Measurements from ENCODE around the gene CLRN3. TPM values are rescaled to one million over a fixed set of nuclear protein-coding genes. Genes with fewer than 3 reads are reported as not detected.

Gene CLRN3
- not detected for total RNA-seq
- under 1 TPM; 0.10 to 0.12 TPM for polyA plus RNA-seq
- long read RNA-seq, donor 1 = 0 reads
- long read RNA-seq, donor 2 = 0 reads
- long read RNA-seq, donor 3, partial matches to known transcripts = 0 of 1 reads
- long read RNA-seq, donor 3, other reads (novel, unspliced or antisense) = 0 of 1 reads
- long read RNA-seq, donor 4 = 0 reads
- long read RNA-seq, donor 5 = 0 reads

GRCh38 chr10:127892743-127893142, at the start of gene CLRN3:
Gene CLRN3, minus strand, starts transcription at chr10:127892941. Its CDS starts 157 bp downstream, at chr10:127892784.
- no peak within 1 kb of the TSS for H3K9ac ChIP-seq (ENCODE audit: insufficient read depth in 1 of 2, low read length in 2 of 2)
- no peak within 1 kb of the TSS for H3K4me3 ChIP-seq
- no peaks in the 10 kb centered on the region for H3K9me3 ChIP-seq (ENCODE audit: control insufficient read depth in 4 of 4, insufficient read depth in 3 of 4, low read length in 3 of 4)
- no peaks in the 10 kb centered on the region for H3K36me3 ChIP-seq (ENCODE audit: control insufficient read depth in 4 of 4, insufficient read depth in 4 of 4, low read length in 4 of 4)
- TF ChIP-seq CTCF (IDR thresholded peaks at IDR 0.05; ENCODE audit: control extremely low read depth, extremely low read depth) = no peak
- no peak within 1 kb of the TSS for H3K27ac ChIP-seq (ENCODE audit: low read depth in 1 of 2, low read length in 1 of 2)
- H3K4me1 ChIP-seq (ENCODE audit: control insufficient read depth in 5 of 5, insufficient read depth in 5 of 5, low read length in 5 of 5) = peaks cover 0 to 1% (median 0%) of the 10 kb centered on the region in 5 donors
- DNase-seq = no peak
- H3K27me3 ChIP-seq (ENCODE audit: control insufficient read depth in 3 of 3, insufficient read depth in 3 of 3, low read length in 2 of 3) = peaks cover 0 to 2% (median 0%) of the 10 kb centered on the region in 3 donors
- ATAC-seq (ENCODE audit: insufficient read depth, low FRiP score) = no peak

GRCh38 chr10:127940866-127941640, 48.3 kb upstream of the CLRN3 start:
- DNase-seq = no peak
- TF ChIP-seq CTCF (IDR thresholded peaks at IDR 0.05; ENCODE audit: control extremely low read depth, extremely low read depth) = no peak
- Histone ChIP-seq H3K9ac (ENCODE audit: insufficient read depth in 1 of 2, low read length in 2 of 2) (no peak overlapping the region), H3K27ac (ENCODE audit: low read depth in 1 of 2, low read length in 1 of 2) (no peak overlapping the region), H3K9me3 (ENCODE audit: control insufficient read depth in 4 of 4, insufficient read depth in 3 of 4, low read length in 3 of 4) (no peaks in the 10 kb centered on the region), H3K4me1 (ENCODE audit: control insufficient read depth in 5 of 5, insufficient read depth in 5 of 5, low read length in 5 of 5) (peaks cover 0 to 18% (median 4%) of the 10 kb centered on the region in 5 donors), H3K36me3 (ENCODE audit: control insufficient read depth in 4 of 4, insufficient read depth in 4 of 4, low read length in 4 of 4) (no peaks in the 10 kb centered on the region), H3K27me3 (ENCODE audit: control insufficient read depth in 3 of 3, insufficient read depth in 3 of 3, low read length in 2 of 3) (no peaks in the 10 kb centered on the region), H3K4me3 (no peak overlapping the region)
- WGBS, 2 donors = 92 to 94% methylated on average over 6 of the region's 6 CpGs
- ATAC-seq (ENCODE audit: insufficient read depth, low FRiP score) = no peak

- no peaks in the 10 kb centered on the region for H3K9me3 ChIP-seq (ENCODE audit: control insufficient read depth in 4 of 4, insufficient read depth in 3 of 4, low read length in 3 of 4)
- WGBS, 2 donors = 89 to 93% methylated on average over 4 of the region's 4 CpGs
- DNase-seq (no peak), ATAC-seq (ENCODE audit: insufficient read depth, low FRiP score) (no peak)
- H3K4me3 ChIP-seq = no peak overlapping the region
- no peak overlapping the region for H3K9ac ChIP-seq (ENCODE audit: insufficient read depth in 1 of 2, low read length in 2 of 2)
- H3K27ac ChIP-seq (ENCODE audit: low read depth in 1 of 2, low read length in 1 of 2) = no peak overlapping the region
- H3K36me3 ChIP-seq (ENCODE audit: control insufficient read depth in 4 of 4, insufficient read depth in 4 of 4, low read length in 4 of 4) = peaks cover 0 to 4% (median 0%) of the 10 kb centered on the region in 4 donors
- no peak for TF ChIP-seq CTCF (IDR thresholded peaks at IDR 0.05; ENCODE audit: control extremely low read depth, extremely low read depth)
- no peaks in the 10 kb centered on the region for H3K27me3 ChIP-seq (ENCODE audit: control insufficient read depth in 3 of 3, insufficient read depth in 3 of 3, low read length in 2 of 3)
- peaks cover 0 to 11% (median 0%) of the 10 kb centered on the region in 5 donors for H3K4me1 ChIP-seq (ENCODE audit: control insufficient read depth in 5 of 5, insufficient read depth in 5 of 5, low read length in 5 of 5)
Observed at GRCh38 chr10:127939786-127940330, 47.1 kb upstream of the CLRN3 start.

All from lung (tissue), 16 donors.